Measurements from ENCODE around the gene TNFRSF17. TPM values are rescaled to one million over a fixed set of nuclear protein-coding genes. Genes with fewer than 3 reads are reported as not detected.
A peak's percentile ranks its signal among the peaks of the same experiment; 100 is the strongest.
"Not testable (repeated sequence)": the region's sequence is repeated elsewhere in the genome, so short reads cannot be mapped to it uniquely, and the experiment has no call there.

Gene TNFRSF17
- total and polyA plus RNA-seq, 2 of the 13 experiments (the other 11 are each of a cell fraction or from before 2014, with no cell fraction given) = not detected

- TF ChIP-seq REST (IDR thresholded peaks at IDR 0.05; ENCODE audit: borderline replicate concordance in 1 of 2, low read depth in 1 of 2, low read length in 2 of 2) = peak in 1 of 2 experiments; percentile 70; a peak in 2 of 4 replicates
- TF ChIP-seq ZSCAN5A (CRISPR knock-in tag; IDR thresholded peaks at IDR 0.05; ENCODE audit: borderline replicate concordance) = no peak; the same call in 1 of the 2 replicates
- TF ChIP-seq ZNF251 (CRISPR knock-in tag; IDR thresholded peaks at IDR 0.05) = no peak
- TF ChIP-seq HIC2 (CRISPR knock-in tag; IDR thresholded peaks at IDR 0.05; ENCODE audit: low read depth) = no peak
- TF ChIP-seq POLR2G (IDR thresholded peaks at IDR 0.05; ENCODE audit: low read depth, low read length) = peak; percentile 94
- no peak for TF ChIP-seq AGO1 (IDR thresholded peaks at IDR 0.05; ENCODE audit: low read depth, low read length, poor library complexity, severe bottlenecking)
These were observed 48.3 kb upstream of the TNFRSF17 start (continued) for GRCh38 chr16:11916524-11917285.

GRCh38 chr16:11924046-11924445 lies 41.0 kb upstream of the TNFRSF17 start:
- H3K79me2 ChIP-seq (ENCODE audit: insufficient read depth, low read length); H3K27ac ChIP-seq (ENCODE audit: extremely low read length, insufficient read depth, low read length); FAIRE-seq; H2AFZ ChIP-seq (ENCODE audit: low read length); H3K9ac ChIP-seq (ENCODE audit: insufficient read depth, low read depth, low read length); H3K9me3 ChIP-seq (ENCODE audit: low read length); intact Hi-C loops (cut with micrococcal nuclease; ENCODE audit: unreplicated experiment); H3K4me3 ChIP-seq (replicated peaks in 1 of 3; ENCODE audit: insufficient read depth in 1 of 3, low read depth in 2 of 3, low read length in 3 of 3); CTCF ChIA-PET (ENCODE audit: low intra/inter-chr PET ratio, low total read pairs); DNase-seq (ENCODE audit: low spot score); H4K20me1 ChIP-seq (ENCODE audit: insufficient read depth, low read length); H3K36me3 ChIP-seq (replicated peaks in 1 of 2; ENCODE audit: control insufficient read depth in 1 of 2, insufficient read depth in 2 of 2, low read length in 2 of 2); ATAC-seq; H3K4me2 ChIP-seq (ENCODE audit: low read depth, low read length); H3K27me3 ChIP-seq (ENCODE audit: control insufficient read depth in 1 of 2, insufficient read depth in 2 of 2, low read length in 2 of 2); H3K4me1 ChIP-seq (ENCODE audit: insufficient read depth, low read length); BruUV-seq (replicated peaks); in situ Hi-C loops (cut with HindIII; ENCODE audit: extremely low pct_ligation_motif_present, low pct_unique_long_range_greater_than_20kb): not testable (repeated sequence)
- POLR2A ChIA-PET = interaction anchor here (1.4 kb wide), 1 partner anchor 53 kb away, joined by 4 read pairs; the partner anchor contains the start of gene SNX29
- 61% methylated on average over 10 of the region's 10 CpGs for WGBS (ENCODE audit: low lambda C conversion rate)

- H3K9ac ChIP-seq (ENCODE audit: insufficient read depth, low read depth, low read length); H3K9me3 ChIP-seq (ENCODE audit: low read length); CTCF ChIA-PET (ENCODE audit: low intra/inter-chr PET ratio, low total read pairs); FAIRE-seq; H3K4me3 ChIP-seq (replicated peaks in 1 of 3; ENCODE audit: insufficient read depth in 1 of 3, low read depth in 2 of 3, low read length in 3 of 3); H3K4me1 ChIP-seq (ENCODE audit: insufficient read depth, low read length); ATAC-seq; intact Hi-C loops (cut with micrococcal nuclease; ENCODE audit: unreplicated experiment); H3K27ac ChIP-seq (ENCODE audit: extremely low read length, insufficient read depth, low read length); DNase-seq (ENCODE audit: low spot score); H2AFZ ChIP-seq (ENCODE audit: low read length); POLR2A ChIA-PET; BruUV-seq (replicated peaks); H3K27me3 ChIP-seq (ENCODE audit: control insufficient read depth in 1 of 2, insufficient read depth in 2 of 2, low read length in 2 of 2); H4K20me1 ChIP-seq (ENCODE audit: insufficient read depth, low read length); H3K4me2 ChIP-seq (ENCODE audit: low read depth, low read length); H3K79me2 ChIP-seq (ENCODE audit: insufficient read depth, low read length); in situ Hi-C loops (cut with HindIII; ENCODE audit: extremely low pct_ligation_motif_present, low pct_unique_long_range_greater_than_20kb); H3K36me3 ChIP-seq (replicated peaks in 1 of 2; ENCODE audit: control insufficient read depth in 1 of 2, insufficient read depth in 2 of 2, low read length in 2 of 2): not testable (repeated sequence)
- WGBS (ENCODE audit: low lambda C conversion rate) = 65% methylated on average over 13 of the region's 13 CpGs
These were observed 37.7 kb upstream of the TNFRSF17 start for GRCh38 chr16:11927350-11927749.

All from HepG2 (cell line).